ENCODE data around the gene RSBN1.

DNA sequence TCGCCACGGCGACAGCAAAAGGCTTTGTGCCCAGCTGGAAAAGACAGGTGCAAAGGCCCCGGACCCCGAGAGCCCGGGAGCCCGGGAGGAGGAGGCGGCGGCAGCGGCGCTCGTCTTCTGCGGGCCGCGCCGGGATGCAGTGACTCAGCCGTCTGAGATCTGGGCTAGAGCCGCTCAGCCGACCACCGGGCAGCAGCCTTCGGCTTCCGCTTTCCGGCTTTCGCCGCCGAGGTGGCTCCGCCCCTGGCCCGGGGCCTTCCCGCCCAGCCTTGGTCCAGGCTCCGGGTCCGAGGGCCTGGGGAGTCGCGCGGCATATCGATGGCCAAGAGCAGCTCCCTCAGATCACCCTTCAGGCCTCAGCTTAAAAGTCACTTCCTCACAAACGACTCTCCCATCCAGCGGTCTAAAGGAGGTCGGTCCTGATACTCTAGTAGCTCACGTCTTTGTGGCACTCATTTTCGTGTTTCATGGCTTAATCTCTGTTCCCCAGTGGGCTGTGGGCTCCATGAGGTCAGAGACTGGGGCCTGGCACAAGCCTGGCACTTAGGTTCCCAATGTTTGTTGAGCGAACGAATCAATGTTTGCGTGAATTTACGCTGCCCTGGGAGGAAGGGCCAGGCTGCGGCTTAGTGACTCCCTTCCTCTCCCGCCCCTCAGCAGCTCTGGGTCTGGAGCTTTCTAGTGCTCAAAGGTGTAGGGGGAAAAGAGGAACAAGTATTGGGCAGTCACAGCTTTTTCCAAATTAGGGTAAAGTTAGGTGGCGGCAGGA, 52.8 kb downstream of the RSBN1 start, which contains the start of gene PHTF1:
- TF ChIP-seq, protein P1, sequence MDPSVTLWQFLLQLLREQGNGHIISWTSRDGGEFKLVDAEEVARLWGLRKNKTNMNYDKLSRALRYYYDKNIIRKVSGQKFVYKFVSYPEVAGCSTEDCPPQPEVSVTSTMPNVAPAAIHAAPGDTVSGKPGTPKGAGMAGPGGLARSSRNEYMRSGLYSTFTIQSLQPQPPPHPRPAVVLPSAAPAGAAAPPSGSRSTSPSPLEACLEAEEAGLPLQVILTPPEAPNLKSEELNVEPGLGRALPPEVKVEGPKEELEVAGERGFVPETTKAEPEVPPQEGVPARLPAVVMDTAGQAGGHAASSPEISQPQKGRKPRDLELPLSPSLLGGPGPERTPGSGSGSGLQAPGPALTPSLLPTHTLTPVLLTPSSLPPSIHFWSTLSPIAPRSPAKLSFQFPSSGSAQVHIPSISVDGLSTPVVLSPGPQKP (CRISPR knock-in tag; IDR thresholded peaks at IDR 0.05) = no peak
- no peak for TF ChIP-seq ZNF212 (CRISPR knock-in tag; IDR thresholded peaks at IDR 0.05)
- TF ChIP-seq BCL6 (CRISPR knock-in tag; IDR thresholded peaks at IDR 0.05) = no peak
- TF ChIP-seq TCF7L2 (IDR thresholded peaks at IDR 0.05; ENCODE audit: low read depth, low read length) = no peak
- TF ChIP-seq, protein P2, sequence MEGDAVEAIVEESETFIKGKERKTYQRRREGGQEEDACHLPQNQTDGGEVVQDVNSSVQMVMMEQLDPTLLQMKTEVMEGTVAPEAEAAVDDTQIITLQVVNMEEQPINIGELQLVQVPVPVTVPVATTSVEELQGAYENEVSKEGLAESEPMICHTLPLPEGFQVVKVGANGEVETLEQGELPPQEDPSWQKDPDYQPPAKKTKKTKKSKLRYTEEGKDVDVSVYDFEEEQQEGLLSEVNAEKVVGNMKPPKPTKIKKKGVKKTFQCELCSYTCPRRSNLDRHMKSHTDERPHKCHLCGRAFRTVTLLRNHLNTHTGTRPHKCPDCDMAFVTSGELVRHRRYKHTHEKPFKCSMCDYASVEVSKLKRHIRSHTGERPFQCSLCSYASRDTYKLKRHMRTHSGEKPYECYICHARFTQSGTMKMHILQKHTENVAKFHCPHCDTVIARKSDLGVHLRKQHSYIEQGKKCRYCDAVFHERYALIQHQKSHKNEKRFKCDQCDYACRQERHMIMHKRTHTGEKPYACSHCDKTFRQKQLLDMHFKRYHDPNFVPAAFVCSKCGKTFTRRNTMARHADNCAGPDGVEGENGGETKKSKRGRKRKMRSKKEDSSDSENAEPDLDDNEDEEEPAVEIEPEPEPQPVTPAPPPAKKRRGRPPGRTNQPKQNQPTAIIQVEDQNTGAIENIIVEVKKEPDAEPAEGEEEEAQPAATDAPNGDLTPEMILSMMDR (IDR thresholded peaks at IDR 0.05 in 2 of 3, conservative IDR thresholded peaks at IDR 0.05 in 1 of 3; ENCODE audit: insufficient read depth in 2 of 3, low read depth in 1 of 3, low read length in 3 of 3) = no peak
- no peak for TF ChIP-seq CAMTA2 (CRISPR knock-in tag; conservative IDR thresholded peaks at IDR 0.05)
- TF ChIP-seq KLF6 (CRISPR knock-in tag; IDR thresholded peaks at IDR 0.05; ENCODE audit: borderline replicate concordance) = no peak; the same call in 1 of the 2 replicates
- TF ChIP-seq, protein P3, sequence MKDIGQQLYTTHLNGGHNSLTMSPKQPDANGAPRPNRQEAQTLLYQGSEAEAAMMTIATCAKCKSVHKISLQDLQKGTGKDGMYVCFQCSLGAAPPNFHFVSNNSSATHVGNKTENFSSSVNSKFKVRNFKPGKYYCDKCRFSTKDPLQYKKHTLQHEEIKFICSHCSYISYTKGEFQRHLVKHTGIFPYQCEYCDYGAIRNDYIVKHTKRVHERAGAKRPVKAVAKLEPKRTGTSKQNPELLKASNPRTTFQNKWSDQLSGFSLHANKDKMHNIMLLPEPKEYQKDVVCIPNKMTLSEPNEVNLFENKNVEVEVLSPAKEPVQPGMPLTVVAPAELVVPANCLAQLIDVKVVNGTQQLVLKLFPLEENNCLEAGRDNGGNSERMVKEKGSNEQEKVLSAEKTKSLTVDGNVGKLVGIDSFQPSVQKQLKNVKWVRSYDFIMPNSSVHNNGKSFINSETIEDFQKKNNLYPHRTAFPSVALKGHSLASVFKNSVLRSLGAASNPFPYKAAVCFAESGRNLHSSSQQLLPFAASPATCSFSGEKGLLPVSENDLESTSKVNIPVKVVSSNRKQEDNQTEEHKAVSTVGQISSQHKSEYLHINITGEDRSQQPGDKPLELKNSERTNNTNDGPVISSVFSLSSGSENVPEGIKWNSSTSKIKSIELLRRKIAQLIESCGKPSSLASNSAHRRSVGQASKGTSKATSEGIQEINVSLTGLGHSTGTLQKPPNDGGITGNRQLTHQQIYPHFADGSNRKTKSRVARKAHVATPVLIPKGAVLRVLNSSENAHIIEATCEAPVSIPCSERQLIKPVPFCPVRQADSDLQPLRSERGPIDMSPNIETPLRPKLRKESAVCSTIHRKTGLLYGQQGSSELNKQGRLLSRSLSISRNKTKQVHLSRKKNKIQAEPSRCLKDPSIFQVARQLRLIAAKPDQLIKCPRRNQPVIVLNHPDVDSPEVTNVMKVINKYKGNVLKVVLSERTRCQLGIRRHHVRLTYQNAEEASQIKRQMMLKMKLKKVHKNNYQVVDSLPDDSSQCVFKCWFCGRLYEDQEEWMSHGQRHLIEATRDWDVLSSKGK (CRISPR knock-in tag; IDR thresholded peaks at IDR 0.05) = no peak
- peak in 1 of 2 experiments; percentile 60; a peak in 1 of 4 replicates for TF ChIP-seq ZMIZ1 (IDR thresholded peaks at IDR 0.05; ENCODE audit: low read depth in 2 of 2, low read length in 2 of 2)
- TF ChIP-seq CBX1 (IDR thresholded peaks at IDR 0.05; ENCODE audit: low read depth) = peak; percentile 43; the same call in 1 of the 2 replicates
